H1 (cell line): ENCODE data around the gene RTN4.

ENCODE experiments used
- CREB1 ChIP-seq: IDR thresholded peaks from 2 replicates; pipeline ENCODE4 v1.6.1; 2012; ENCODE audit warnings: inconsistent platforms
- GABPA ChIP-seq: IDR thresholded peaks from 2 replicates; pipeline ENCODE4 v1.6.1; 2011; ENCODE audit warnings: mild to moderate bottlenecking, low read length, moderate library complexity, borderline replicate concordance; ENCODE audit not compliant: insufficient read depth
- HDAC6 ChIP-seq: IDR thresholded peaks from one replicate; pipeline ENCODE4 v1.7.1; 2012; ENCODE audit warnings: low read depth, mild to moderate bottlenecking, inconsistent platforms, low read length, moderate library complexity
- NANOG ChIP-seq: IDR thresholded peaks from 2 replicates; pipeline ENCODE4 v1.6.1; 2011; ENCODE audit warnings: low read length, low read depth, mild to moderate bottlenecking, inconsistent platforms; ENCODE audit not compliant: insufficient read depth, poor library complexity, severe bottlenecking
- PHF8 ChIP-seq: fragments of 200-600 bp; sonication (generic); conservative IDR thresholded peaks from 2 replicates; pipeline ENCODE4 v1.7.1; 2012; ENCODE audit warnings: low read depth, mild to moderate bottlenecking, inconsistent platforms, low read length, moderate library complexity
- POLR2A ChIP-seq, 2 experiments: IDR thresholded peaks; 1 replicate in 1 of 2; 2 replicates in 1 of 2; pipeline ENCODE4 v1.6.1; 2011; ENCODE audit warnings: low read depth in 2 of 2, low read length in 2 of 2, mild to moderate bottlenecking in 2 of 2; ENCODE audit errors: control extremely low read depth in 1 of 2
- RAD21 ChIP-seq, 2 experiments: IDR thresholded peaks in 1 of 2; conservative IDR thresholded peaks in 1 of 2; 2 replicates each; pipeline ENCODE4 v1.6.1; 2011; ENCODE audit warnings: low read depth in 2 of 2, low read length in 2 of 2, improper control_type of control experiment in 1 of 2, inconsistent platforms in 1 of 2, mild to moderate bottlenecking in 1 of 2, moderate library complexity in 1 of 2
- TAF1 ChIP-seq: IDR thresholded peaks from 2 replicates; pipeline ENCODE4 v1.6.1; 2011; ENCODE audit warnings: mild to moderate bottlenecking, low read depth, low read length
- TF ChIP-seq, protein P1 (sequence below), 3 experiments: IDR thresholded peaks; 1 replicate in 2 of 3; 2 replicates in 1 of 3; pipeline versions ENCODE4 v1.5.1 to v1.6.1; 2011; ENCODE audit warnings: low read length in 3 of 3, mild to moderate bottlenecking in 3 of 3, inconsistent platforms in 2 of 3, low read depth in 1 of 3, moderate library complexity in 1 of 3; ENCODE audit not compliant: insufficient read depth in 1 of 3; ENCODE audit errors: control extremely low read depth in 1 of 3
- TF ChIP-seq, protein P2 (sequence below): IDR thresholded peaks from 2 replicates; pipeline ENCODE4 v1.6.1; 2012; ENCODE audit warnings: low read length, inconsistent platforms
- TF ChIP-seq, protein P3 (sequence below): IDR thresholded peaks from 2 replicates; pipeline ENCODE4 v1.6.1; 2011; ENCODE audit warnings: low read length, improper control_type of control experiment

DNA sequence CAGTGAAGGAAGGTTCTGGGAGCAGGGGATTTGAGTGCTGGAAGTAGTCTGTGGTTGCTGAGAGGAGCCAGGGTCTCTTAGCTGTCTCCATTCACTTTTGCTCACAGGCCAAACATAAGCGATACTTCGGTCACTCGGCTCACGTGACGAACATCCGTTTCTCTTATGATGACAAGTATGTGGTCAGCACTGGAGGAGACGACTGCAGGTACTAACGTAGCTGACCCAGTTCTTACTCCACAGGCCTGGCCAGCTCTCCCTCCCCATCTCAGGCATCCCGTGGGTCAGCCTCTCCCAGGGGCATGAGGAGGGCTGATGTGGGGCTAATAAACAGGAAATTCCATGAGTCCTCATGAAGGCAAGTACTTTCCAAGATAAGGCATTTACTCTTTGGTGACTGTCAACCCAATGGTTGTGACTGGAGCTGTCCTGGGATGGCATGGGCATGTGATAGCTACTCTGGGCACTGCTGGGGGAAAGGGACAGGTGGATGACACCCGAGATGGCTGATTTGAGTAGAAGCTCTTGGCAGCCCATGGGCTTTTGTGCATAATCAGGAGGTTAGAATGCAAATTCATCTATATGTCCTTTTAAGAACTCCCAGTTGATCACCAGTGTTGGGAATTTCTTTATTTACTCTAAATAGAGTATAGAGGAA lies 81.6 kb downstream of the RTN4 start:
- TF ChIP-seq RAD21 (IDR thresholded peaks at IDR 0.05 in 1 of 2, conservative IDR thresholded peaks at IDR 0.05 in 1 of 2; ENCODE audit: low read depth in 2 of 2, low read length in 2 of 2) (no peak), NANOG (no peak), POLR2A (IDR thresholded peaks at IDR 0.05; ENCODE audit: control extremely low read depth in 1 of 2, low read depth in 2 of 2, low read length in 2 of 2) (no peak), CREB1 (no peak), TAF1 (no peak), GABPA (no peak), PHF8 (no peak), HDAC6 (no peak)
- TF ChIP-seq, protein P1, sequence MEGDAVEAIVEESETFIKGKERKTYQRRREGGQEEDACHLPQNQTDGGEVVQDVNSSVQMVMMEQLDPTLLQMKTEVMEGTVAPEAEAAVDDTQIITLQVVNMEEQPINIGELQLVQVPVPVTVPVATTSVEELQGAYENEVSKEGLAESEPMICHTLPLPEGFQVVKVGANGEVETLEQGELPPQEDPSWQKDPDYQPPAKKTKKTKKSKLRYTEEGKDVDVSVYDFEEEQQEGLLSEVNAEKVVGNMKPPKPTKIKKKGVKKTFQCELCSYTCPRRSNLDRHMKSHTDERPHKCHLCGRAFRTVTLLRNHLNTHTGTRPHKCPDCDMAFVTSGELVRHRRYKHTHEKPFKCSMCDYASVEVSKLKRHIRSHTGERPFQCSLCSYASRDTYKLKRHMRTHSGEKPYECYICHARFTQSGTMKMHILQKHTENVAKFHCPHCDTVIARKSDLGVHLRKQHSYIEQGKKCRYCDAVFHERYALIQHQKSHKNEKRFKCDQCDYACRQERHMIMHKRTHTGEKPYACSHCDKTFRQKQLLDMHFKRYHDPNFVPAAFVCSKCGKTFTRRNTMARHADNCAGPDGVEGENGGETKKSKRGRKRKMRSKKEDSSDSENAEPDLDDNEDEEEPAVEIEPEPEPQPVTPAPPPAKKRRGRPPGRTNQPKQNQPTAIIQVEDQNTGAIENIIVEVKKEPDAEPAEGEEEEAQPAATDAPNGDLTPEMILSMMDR (IDR thresholded peaks at IDR 0.05; ENCODE audit: control extremely low read depth in 1 of 3, insufficient read depth in 1 of 3, low read depth in 1 of 3, low read length in 3 of 3) = no peak
- TF ChIP-seq, protein P2, sequence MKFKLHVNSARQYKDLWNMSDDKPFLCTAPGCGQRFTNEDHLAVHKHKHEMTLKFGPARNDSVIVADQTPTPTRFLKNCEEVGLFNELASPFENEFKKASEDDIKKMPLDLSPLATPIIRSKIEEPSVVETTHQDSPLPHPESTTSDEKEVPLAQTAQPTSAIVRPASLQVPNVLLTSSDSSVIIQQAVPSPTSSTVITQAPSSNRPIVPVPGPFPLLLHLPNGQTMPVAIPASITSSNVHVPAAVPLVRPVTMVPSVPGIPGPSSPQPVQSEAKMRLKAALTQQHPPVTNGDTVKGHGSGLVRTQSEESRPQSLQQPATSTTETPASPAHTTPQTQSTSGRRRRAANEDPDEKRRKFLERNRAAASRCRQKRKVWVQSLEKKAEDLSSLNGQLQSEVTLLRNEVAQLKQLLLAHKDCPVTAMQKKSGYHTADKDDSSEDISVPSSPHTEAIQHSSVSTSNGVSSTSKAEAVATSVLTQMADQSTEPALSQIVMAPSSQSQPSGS = no peak
- TF ChIP-seq, protein P3, sequence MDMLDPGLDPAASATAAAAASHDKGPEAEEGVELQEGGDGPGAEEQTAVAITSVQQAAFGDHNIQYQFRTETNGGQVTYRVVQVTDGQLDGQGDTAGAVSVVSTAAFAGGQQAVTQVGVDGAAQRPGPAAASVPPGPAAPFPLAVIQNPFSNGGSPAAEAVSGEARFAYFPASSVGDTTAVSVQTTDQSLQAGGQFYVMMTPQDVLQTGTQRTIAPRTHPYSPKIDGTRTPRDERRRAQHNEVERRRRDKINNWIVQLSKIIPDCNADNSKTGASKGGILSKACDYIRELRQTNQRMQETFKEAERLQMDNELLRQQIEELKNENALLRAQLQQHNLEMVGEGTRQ = no peak
